K562 (cell line): ENCODE results near the gene SIX1. TPM values are rescaled to one million over a fixed set of nuclear protein-coding genes. Genes with fewer than 3 reads are reported as not detected.

Source experiments
- ATAC-seq: fragments of 200-7000 bp; cut with Tn5 transposase; 3 replicates; pipeline ENCODE4 v1.9.1; 2020; ENCODE audit warnings: moderate library complexity
- BruUV-seq: library from RNA; stranded (reverse); fragments of 400-500 nt; replicated peaks from 2 replicates; lab custom pipeline; 2021; lab: Mats Ljungman, UMichigan
- CTCF ChIA-PET: fragments of 300-600 bp; formaldehyde crosslinking; extraction: SDS; loops from one replicate; lab custom pipeline; 2021; ENCODE audit warnings: low intra/inter-chr PET ratio; lab: Yijun Ruan, JAX
- POLR2A ChIA-PET: fragments of 300-600, 350-650 bp; sonication (Branson Sonifier 250); formaldehyde crosslinking; extraction: SDS; loops from one replicate; lab custom pipeline; 2021; ENCODE audit warnings: antibody characterized with exemption, inconsistent platforms; lab: Yijun Ruan, JAX
- DNase-seq, 4 experiments: peaks; one replicate each; pipeline versions ENCODE4 v3.0.0 to v3.0.0-alpha.2; 2011 to 2018; ENCODE audit warnings: low spot score in 3 of 4, mixed read lengths in 3 of 4; ENCODE audit errors: extremely low read depth in 1 of 4
- FAIRE-seq: peaks from 2 replicates; lab custom pipeline; 2011; peaks lifted over from hg19 to GRCh38; lab: Jason Lieb, UNC
- H2AFZ ChIP-seq: 2 replicates; pipeline ENCODE4 v1.6.0; 2011; ENCODE audit warnings: low read depth, low read length, control low read depth, inconsistent platforms
- H3K27ac ChIP-seq: fragments of 200-600 bp; 3 replicates; pipeline ENCODE4 v1.8.0; 2011; ENCODE audit warnings: low read depth, mild to moderate bottlenecking, control low read depth, inconsistent platforms, low read length, moderate library complexity, mixed read lengths; ENCODE audit errors: extremely low read depth
- H3K27me3 ChIP-seq, 2 experiments: fragments of 300-600 bp in 1 of 2; 2 replicates in 1 of 2; 3 replicates in 1 of 2; pipeline versions ENCODE4 v1.6.0 to v1.8.0; 2011; ENCODE audit warnings: inconsistent platforms in 2 of 2, low read length in 2 of 2, mild to moderate bottlenecking in 1 of 2, mixed read lengths in 1 of 2, moderate library complexity in 1 of 2; ENCODE audit not compliant: control insufficient read depth in 2 of 2, insufficient read depth in 2 of 2
- H3K36me3 ChIP-seq: fragments of 300-600 bp; 3 replicates; pipeline ENCODE4 v1.8.0; 2011; ENCODE audit warnings: mild to moderate bottlenecking, low read length, inconsistent platforms; ENCODE audit not compliant: control insufficient read depth, insufficient read depth
- H3K4me1 ChIP-seq, 2 experiments: fragments of 200-600 bp in 1 of 2; replicated peaks in 1 of 2; 2 replicates in 1 of 2; 3 replicates in 1 of 2; pipeline versions ENCODE4 v1.5.1 to v1.8.0; 2011; ENCODE audit warnings: inconsistent platforms in 2 of 2, low read length in 2 of 2, mild to moderate bottlenecking in 1 of 2, mixed read lengths in 1 of 2, moderate library complexity in 1 of 2; ENCODE audit not compliant: control insufficient read depth in 2 of 2, insufficient read depth in 2 of 2
- H3K4me2 ChIP-seq: 2 replicates; pipeline ENCODE4 v1.6.1; 2011; ENCODE audit warnings: low read length, control low read depth, inconsistent platforms, mixed read lengths; ENCODE audit not compliant: insufficient read depth
- H3K4me3 ChIP-seq: fragments of 200-600 bp; sonication (generic), shearing (Covaris generic); 2 replicates; pipeline ENCODE4 v1.5.1; 2016; ENCODE audit warnings: control low read depth, inconsistent platforms
- H3K79me2 ChIP-seq: fragments of 200-600 bp; 3 replicates; pipeline ENCODE4 v1.8.0; 2011; ENCODE audit warnings: low read length, inconsistent platforms; ENCODE audit not compliant: control insufficient read depth, insufficient read depth
- H3K9ac ChIP-seq, 2 experiments: 2 replicates each; pipeline versions ENCODE4 v1.6.0 to v1.6.1; 2011; ENCODE audit warnings: low read depth in 2 of 2, low read length in 2 of 2, control low read depth in 1 of 2, inconsistent platforms in 1 of 2, mild to moderate bottlenecking in 1 of 2, mixed read lengths in 1 of 2; ENCODE audit not compliant: insufficient read depth in 1 of 2
- H3K9me1 ChIP-seq: one replicate; pipeline ENCODE4 v1.6.0; 2011; ENCODE audit warnings: inconsistent platforms, mild to moderate bottlenecking, low read length, moderate library complexity; ENCODE audit not compliant: control insufficient read depth, insufficient read depth
- H3K9me3 ChIP-seq: replicated peaks from 2 replicates; pipeline ENCODE4 v1.5.1; 2011; ENCODE audit warnings: low read depth, low read length, inconsistent platforms; ENCODE audit not compliant: control insufficient read depth, insufficient read depth
- H4K20me1 ChIP-seq: replicated peaks from 2 replicates; pipeline ENCODE4 v1.6.1; 2011; ENCODE audit warnings: low read length, inconsistent platforms, mixed read lengths; ENCODE audit not compliant: control insufficient read depth, insufficient read depth
- CBX2 ChIP-seq: fragments of 200-600 bp; sonication (generic); IDR thresholded peaks from one replicate; pipeline ENCODE4 v1.6.1; 2012; ENCODE audit warnings: mild to moderate bottlenecking, low read length, inconsistent platforms; ENCODE audit not compliant: insufficient read depth, poor library complexity, severe bottlenecking
- HMG20B ChIP-seq: fragments of 250-450 bp; sonication (Bioruptor Pico); IDR thresholded peaks from 2 replicates; pipeline ENCODE4 v1.5.0; 2021; ENCODE audit warnings: mild to moderate bottlenecking
- NCOA4 ChIP-seq: fragments of 450-650 bp; IDR thresholded peaks from 2 replicates; pipeline ENCODE4 v1.6.1; 2018; ENCODE audit warnings: mild to moderate bottlenecking; ENCODE audit not compliant: partially characterized antibody
- NFATC3 ChIP-seq: fragments of 450-650 bp; IDR thresholded peaks from 2 replicates; pipeline ENCODE4 v1.6.1; 2017; ENCODE audit warnings: mild to moderate bottlenecking
- POLR3G ChIP-seq: IDR thresholded peaks from 2 replicates; pipeline ENCODE4 v1.6.1; 2011; ENCODE audit not compliant: insufficient read length, insufficient replicate concordance; ENCODE audit errors: extremely low read depth
- SAFB2 ChIP-seq: fragments of 200-400 bp; formaldehyde crosslinking; IDR thresholded peaks from 2 replicates; pipeline ENCODE4 v1.6.1; 2018; ENCODE audit warnings: borderline replicate concordance, low read length, low read depth, moderate library complexity; ENCODE audit not compliant: severe bottlenecking
- ZBTB17 ChIP-seq: fragments of 450-650 bp; formaldehyde crosslinking; IDR thresholded peaks from 2 replicates; pipeline ENCODE4 v1.4.0; 2020; ENCODE audit warnings: mild to moderate bottlenecking
- ZFP1 ChIP-seq: fragments of 450-650 bp; formaldehyde crosslinking; IDR thresholded peaks from 2 replicates; pipeline ENCODE4 v1.4.0; 2020; ENCODE audit warnings: mild to moderate bottlenecking, mixed read lengths
- ZKSCAN1 ChIP-seq: fragments of 150-350 bp; IDR thresholded peaks from 2 replicates; pipeline ENCODE4 v1.6.1; 2016; ENCODE audit warnings: low read depth, low read length
- ZKSCAN8 ChIP-seq: fragments of 200-800 bp; sonication (Bioruptor generic); IDR thresholded peaks from 2 replicates; pipeline ENCODE4 v1.6.1; 2016; ENCODE audit warnings: missing genetic modification characterization, missing compliant biosample characterization
- ZNF384 ChIP-seq: IDR thresholded peaks from 2 replicates; pipeline ENCODE4 v1.6.1; 2012; ENCODE audit warnings: low read depth, low read length, improper control_type of control experiment
- ZNF561 ChIP-seq: fragments of 450-650 bp; formaldehyde crosslinking; conservative IDR thresholded peaks from 2 replicates; pipeline ENCODE4 v1.4.0; 2020; ENCODE audit warnings: mild to moderate bottlenecking, moderate library complexity
- WGBS: fragments of 100-300 bp; shearing (Covaris generic); methylation state at CpG from one replicate; pipeline ENCODE4 v1.1.6; 2016; ENCODE audit warnings: low coverage, mixed read lengths; ENCODE audit not compliant: insufficient coverage; ENCODE audit errors: missing lambda C conversion rate; 5-methylcytosine and 5-hydroxymethylcytosine counted together
- in situ Hi-C: fragments of 300-500 bp; cut with MboI; formaldehyde crosslinking; loops from 4 replicates; pipeline ENCODE4 v1.15.0; 2018; ENCODE audit warnings: inconsistent platforms, mixed read lengths
- intact Hi-C: fragments of 100-400 bp; cut with micrococcal nuclease; formaldehyde crosslinking; loops from 2 replicates; pipeline ENCODE4 v1.14.2; 2022
- polyA plus RNA-seq, 8 experiments: library from polyadenylated mRNA; depleted of rRNA in 4 of 8; stranded (reverse) in 5 of 8; unstranded in 3 of 8; fragments of >200 nt; fragmentation: Nextera tagmentation in 2 of 8; fragmentation: Illumina TruSeq in 1 of 8; extraction: Ambion mirVana in 2 of 8; extraction: Trizol in 1 of 8; gene quantifications; 2 replicates each; pipeline versions ENCODE4 v1.2.1 to v1.2.3, GENCODE V29; 2011 to 2014; ENCODE audit warnings: inconsistent platforms in 1 of 8, missing spikeins in 1 of 8
- total RNA-seq, 7 experiments: library from RNA; depleted of rRNA in 6 of 7; stranded (reverse); fragments of >200 nt in 6 of 7; fragmentation: Illumina TruSeq in 2 of 7; extraction: Trizol in 2 of 7; gene quantifications; 2 replicates each; pipeline versions ENCODE4 v1.2.1 to v1.2.3, GENCODE V29; 2011 to 2021; ENCODE audit warnings: low replicate concordance in 1 of 7
- TF ChIP-seq, protein P1 (sequence below): IDR thresholded peaks from 2 replicates; pipeline ENCODE4 v1.6.1; 2011; ENCODE audit warnings: borderline replicate concordance, low read depth, mild to moderate bottlenecking, moderate library complexity, low read length; ENCODE audit not compliant: insufficient read depth, poor library complexity, severe bottlenecking
- TF ChIP-seq, protein P2 (sequence below): fragments of 450-650 bp; formaldehyde crosslinking; IDR thresholded peaks from 2 replicates; pipeline ENCODE4 v1.4.0; 2022; ENCODE audit warnings: missing genetic modification characterization
- TF ChIP-seq, protein P3 (sequence below): sonication (generic); formaldehyde crosslinking; IDR thresholded peaks from 2 replicates; pipeline ENCODE4 v1.8.1; 2022; ENCODE audit warnings: missing genetic modification reagents

Gene SIX1
- total and polyA plus RNA-seq, 9 of the 15 experiments (the other 6 are each of a cell fraction or from before 2014, with no cell fraction given), result 0.27 to 0.80 (median 0.45) TPM

DNA sequence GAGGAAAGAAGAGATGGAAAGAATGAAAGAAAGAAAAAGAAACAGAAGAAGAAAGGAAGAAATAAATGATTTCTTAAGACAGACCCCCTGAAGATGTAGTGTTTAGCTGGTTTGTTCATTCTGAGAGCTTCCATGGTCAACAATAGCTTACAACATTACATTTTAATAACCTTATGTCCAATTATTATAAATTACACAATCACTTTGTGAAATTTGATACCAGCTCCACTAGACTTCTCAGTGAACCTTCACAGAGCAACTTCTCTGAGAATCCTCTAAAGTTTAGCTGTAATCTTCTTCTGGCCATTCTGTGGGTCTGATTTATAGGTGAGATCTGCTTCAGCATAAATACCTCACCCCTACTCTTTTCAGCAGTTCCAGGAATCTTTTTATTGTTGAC is 27.9 kb downstream of the SIX1 start (continued):
- TF ChIP-seq, protein P1, sequence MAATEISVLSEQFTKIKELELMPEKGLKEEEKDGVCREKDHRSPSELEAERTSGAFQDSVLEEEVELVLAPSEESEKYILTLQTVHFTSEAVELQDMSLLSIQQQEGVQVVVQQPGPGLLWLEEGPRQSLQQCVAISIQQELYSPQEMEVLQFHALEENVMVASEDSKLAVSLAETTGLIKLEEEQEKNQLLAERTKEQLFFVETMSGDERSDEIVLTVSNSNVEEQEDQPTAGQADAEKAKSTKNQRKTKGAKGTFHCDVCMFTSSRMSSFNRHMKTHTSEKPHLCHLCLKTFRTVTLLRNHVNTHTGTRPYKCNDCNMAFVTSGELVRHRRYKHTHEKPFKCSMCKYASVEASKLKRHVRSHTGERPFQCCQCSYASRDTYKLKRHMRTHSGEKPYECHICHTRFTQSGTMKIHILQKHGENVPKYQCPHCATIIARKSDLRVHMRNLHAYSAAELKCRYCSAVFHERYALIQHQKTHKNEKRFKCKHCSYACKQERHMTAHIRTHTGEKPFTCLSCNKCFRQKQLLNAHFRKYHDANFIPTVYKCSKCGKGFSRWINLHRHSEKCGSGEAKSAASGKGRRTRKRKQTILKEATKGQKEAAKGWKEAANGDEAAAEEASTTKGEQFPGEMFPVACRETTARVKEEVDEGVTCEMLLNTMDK, result no peak

DNA sequence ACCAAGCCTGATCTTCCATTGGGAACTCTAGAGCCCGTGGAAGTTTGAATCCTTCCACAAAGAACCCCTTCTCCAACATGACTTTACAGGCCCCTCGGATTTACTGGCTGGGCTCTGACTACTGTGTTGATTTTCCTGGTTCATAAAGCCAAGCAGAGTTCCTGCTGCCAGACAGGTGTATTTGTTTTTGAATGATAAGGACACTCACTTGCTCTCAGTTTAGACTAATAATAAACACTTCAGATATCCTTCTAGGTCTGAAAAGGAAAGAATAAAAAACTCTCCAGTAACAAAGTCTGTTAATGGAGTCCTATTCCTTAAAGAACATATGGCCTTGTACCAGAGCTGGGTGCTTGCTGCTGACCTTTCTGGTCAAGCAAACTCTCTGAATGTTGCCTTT is 31.0 kb downstream of the SIX1 start:
- Histone ChIP-seq H3K9me1 (no peaks in the 10 kb centered on the region), H3K27ac (no peak overlapping the region), H2AFZ (no peak overlapping the region), H3K9ac (no peak overlapping the region), H4K20me1 (no peaks in the 10 kb centered on the region), H3K27me3 (no peaks in the 10 kb centered on the region; a peak in 2 of 5 replicates), H3K4me3 (no peak overlapping the region), H3K79me2 (no peaks in the 10 kb centered on the region), H3K36me3 (no peaks in the 10 kb centered on the region), H3K4me2 (no peak overlapping the region), H3K9me3 (no peaks in the 10 kb centered on the region), H3K4me1 (no peaks in the 10 kb centered on the region)
- 0% methylated on average over 2 of the region's 2 CpGs for WGBS
- BruUV-seq, result no TSS peak
- in situ Hi-C loops, result no loop called here
- ATAC-seq (no peak), FAIRE-seq (no peak), DNase-seq (no peak)
- intact Hi-C loops, result no loop called here
- ChIA-PET POLR2A (no interaction called here), CTCF (no interaction called here)
- TF ChIP-seq ZFP1 (CRISPR knock-in tag), result no peak
- TF ChIP-seq ZKSCAN1, result no peak
- no peak for TF ChIP-seq HMG20B
- TF ChIP-seq, protein P2, sequence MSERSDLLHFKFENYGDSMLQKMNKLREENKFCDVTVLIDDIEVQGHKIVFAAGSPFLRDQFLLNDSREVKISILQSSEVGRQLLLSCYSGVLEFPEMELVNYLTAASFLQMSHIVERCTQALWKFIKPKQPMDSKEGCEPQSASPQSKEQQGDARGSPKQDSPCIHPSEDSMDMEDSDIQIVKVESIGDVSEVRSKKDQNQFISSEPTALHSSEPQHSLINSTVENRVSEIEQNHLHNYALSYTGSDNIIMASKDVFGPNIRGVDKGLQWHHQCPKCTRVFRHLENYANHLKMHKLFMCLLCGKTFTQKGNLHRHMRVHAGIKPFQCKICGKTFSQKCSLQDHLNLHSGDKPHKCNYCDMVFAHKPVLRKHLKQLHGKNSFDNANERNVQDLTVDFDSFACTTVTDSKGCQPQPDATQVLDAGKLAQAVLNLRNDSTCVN, result no peak
- TF ChIP-seq SAFB2, result no peak
- no peak for TF ChIP-seq POLR3G
- TF ChIP-seq CBX2, result no peak
- TF ChIP-seq NCOA4, result no peak
- no peak for TF ChIP-seq ZKSCAN8
- no peak for TF ChIP-seq ZNF384
- TF ChIP-seq, protein P1, result no peak
- no peak for TF ChIP-seq NFATC3
- no peak for TF ChIP-seq ZBTB17 (CRISPR knock-in tag)
- TF ChIP-seq, protein P3, sequence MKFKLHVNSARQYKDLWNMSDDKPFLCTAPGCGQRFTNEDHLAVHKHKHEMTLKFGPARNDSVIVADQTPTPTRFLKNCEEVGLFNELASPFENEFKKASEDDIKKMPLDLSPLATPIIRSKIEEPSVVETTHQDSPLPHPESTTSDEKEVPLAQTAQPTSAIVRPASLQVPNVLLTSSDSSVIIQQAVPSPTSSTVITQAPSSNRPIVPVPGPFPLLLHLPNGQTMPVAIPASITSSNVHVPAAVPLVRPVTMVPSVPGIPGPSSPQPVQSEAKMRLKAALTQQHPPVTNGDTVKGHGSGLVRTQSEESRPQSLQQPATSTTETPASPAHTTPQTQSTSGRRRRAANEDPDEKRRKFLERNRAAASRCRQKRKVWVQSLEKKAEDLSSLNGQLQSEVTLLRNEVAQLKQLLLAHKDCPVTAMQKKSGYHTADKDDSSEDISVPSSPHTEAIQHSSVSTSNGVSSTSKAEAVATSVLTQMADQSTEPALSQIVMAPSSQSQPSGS (CRISPR knock-in tag), result no peak
- TF ChIP-seq ZNF561, result no peak
